ENCODE measurements around the gene PLAGL2.

The PLAGL2 gene

GRCh38 chr20:32144898-32145662 lies 62.5 kb downstream of the PLAGL2 start:
- DNase-seq: no peak

- no peak for DNase-seq
These were observed 64.6 kb downstream of the PLAGL2 start for GRCh38 chr20:32142991-32143390.

All from kidney glomerular epithelial cell (primary cell).